HG03575 (cell line): ENCODE measurements around the gene CLECL1.
"Not testable (repeated sequence)": the region's sequence is repeated elsewhere in the genome, so short reads cannot be mapped to it uniquely, and the experiment has no call there.

Source experiments
- ATAC-seq: cut with Tn5 transposase; IDR thresholded peaks from one replicate; pipeline ENCODE4 v1.9.1; 2021; ENCODE audit not compliant: unreplicated experiment, insufficient number of reproducible peaks, low FRiP score; ENCODE audit errors: extremely low read depth

Gene CLECL1

DNA sequence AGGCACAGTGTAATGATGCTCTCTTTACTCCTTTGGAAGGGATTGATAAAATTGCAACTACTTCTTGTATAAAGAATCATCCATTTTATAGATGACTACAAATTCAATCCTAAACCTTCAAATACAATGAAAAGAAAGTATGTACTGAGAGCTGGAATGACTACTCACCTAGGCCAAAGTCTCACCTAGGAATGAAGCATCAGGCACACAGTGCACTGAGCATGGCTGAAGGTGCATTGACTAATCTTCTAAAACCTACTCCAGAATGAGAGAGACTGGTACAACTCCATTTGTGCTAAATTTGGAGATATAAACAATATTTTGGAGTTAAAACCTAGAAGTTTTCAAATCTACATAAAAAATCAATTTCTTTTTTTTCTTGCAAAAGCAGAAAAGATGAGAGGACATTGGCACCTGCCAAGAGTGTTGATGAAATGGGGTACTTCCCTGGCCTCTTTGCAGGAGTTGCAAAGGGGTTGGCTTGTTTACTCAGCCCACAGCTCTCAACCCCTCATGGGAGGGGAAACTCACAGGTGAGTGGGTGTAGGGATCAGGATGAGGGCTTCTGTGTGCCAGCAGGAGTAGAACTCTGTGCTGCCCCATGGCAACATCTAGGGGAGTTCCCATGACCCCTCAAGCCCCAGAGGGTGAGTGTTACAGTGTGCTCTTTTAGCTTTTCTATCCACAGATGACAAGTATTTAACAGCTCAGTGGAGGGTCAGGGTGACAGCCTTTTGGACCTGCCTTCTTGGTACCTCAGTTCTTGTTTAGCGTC lies 31.3 kb downstream of the CLECL1 start:
- no peak for ATAC-seq

DNA sequence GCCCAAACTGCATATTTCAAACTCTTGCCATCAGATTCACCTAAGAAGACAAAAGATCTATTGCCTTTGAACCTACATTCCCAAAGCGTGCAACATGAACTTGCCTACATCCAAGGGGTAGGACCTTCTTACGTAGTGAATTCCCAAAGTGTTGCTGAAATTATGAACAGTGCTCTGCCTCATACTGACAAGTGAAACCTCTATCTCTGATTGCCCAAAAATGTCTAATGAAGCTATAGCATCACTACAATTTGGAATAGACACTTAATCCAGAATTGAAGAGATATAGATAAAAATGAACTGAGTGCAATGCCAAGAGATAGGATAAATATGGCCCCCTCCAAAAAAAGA lies 32.3 kb downstream of the CLECL1 start:
- no peak for ATAC-seq

DNA sequence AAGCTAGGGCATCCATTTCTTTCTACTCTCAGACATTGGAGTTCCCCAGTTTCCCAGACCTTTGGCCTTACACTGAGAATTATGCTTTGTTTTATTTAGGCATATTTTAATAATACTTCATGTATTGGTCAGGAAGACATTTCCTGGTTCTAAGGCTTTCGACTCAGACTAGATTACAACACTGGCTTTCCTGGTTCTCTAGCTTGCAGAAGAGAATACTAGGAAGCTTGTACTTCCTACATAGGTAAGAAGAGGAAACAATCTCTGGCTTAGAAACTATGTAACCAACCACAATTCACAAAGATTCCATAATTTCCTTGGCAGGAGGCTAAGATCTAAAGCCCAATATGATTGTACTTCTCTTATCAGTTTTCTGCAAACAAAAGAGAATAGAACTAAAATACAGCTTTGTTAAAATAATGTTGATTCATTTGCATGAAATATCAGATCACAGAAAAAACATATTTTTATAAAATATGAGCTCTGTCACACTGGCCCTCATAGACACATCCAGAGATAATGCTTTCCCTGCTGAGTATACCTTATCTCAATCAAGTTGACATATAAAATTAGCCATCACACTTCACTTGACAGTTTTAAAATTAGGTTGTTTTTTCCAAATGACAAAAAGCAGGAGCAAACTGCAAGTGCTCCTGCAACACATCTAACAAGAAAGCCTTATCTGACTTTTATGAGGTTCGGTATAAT lies 32.8 kb downstream of the CLECL1 start:
- no peak for ATAC-seq

DNA sequence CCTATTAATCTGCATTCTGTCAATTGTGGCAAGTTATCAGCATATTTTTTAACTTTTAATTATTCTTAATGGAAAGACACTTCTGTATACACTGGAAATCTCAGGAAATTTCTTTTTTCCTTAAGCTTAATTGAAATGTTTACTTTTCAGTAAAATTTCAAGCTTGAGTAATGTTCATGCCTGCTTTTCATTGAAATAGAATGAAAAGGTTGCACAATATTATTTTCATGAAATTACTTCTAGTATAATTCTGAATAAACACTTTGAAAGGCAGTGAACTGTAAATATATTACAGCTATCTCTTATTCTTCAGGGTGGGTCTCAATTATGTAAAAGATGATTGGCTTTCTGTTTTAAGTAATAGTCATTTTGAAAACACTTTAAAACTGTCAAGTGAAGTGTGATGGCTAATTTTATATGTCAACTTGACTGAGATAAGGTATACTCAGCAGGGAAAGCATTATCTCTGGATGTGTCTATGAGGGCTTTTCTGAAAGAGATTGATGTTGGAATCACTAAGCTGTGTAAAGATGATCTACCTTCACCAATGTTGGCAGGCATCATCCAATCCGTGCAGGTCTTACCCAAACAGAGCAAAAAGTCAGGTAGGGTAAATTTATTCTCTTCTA lies 33.5 kb downstream of the CLECL1 start:
- no peak for ATAC-seq

DNA sequence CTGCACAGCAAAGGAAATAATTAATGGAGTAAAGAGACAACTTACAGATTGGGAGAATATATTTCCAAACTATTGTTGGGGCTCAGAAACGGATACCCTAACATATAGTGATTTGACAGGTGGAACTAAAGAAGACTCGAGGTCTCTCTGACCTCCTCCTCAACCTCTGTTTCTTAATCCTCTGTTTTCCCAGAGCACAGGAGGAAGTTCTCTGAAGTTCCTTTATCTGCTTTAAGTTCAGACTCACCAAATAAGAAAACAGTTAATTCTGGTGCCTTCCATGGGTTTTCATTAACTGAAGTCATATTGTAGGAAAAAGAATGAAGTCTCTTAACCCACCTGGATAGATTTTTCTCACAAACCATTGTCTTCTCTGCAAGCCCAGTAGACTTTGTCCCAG lies 34.2 kb downstream of the CLECL1 start:
- no peak for ATAC-seq

DNA sequence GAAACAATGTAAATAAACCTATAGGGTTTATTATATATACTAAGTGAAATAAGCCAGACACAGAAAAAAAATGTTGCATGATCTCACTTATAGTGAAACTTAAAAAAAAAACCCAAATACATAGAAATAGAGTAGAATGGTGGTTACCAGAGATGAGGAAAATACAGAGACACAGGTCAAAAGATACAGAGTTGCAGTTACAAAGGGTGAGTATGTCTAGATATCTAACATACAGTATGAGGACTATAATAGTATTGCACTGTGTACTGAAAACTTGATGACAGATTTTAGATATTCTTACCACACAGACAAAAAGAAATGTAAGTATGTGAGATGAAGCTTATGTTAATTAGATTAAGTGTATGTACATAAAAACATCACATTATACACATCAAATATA lies 35.3 kb downstream of the CLECL1 start:
- ATAC-seq = no peak

DNA sequence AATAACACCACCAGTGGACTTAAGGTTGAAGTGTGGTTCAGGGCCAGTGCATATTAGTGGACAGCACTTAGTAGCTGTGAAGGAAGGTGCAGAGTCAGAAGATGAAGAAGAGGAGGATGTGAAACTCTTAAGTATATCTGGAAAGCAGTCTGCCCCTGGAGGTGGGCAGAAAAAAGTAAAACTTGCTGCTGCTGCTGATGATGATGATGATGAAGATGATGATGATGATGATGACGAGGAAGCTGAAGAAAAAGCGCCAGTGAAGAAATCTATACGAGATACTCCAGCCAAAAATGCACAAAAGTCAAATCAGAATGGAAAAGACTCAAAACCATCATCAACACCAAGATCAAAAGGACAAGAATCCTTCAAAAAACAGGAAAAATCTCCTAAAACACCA lies 37.2 kb downstream of the CLECL1 start:
- ATAC-seq = not testable (repeated sequence)

DNA sequence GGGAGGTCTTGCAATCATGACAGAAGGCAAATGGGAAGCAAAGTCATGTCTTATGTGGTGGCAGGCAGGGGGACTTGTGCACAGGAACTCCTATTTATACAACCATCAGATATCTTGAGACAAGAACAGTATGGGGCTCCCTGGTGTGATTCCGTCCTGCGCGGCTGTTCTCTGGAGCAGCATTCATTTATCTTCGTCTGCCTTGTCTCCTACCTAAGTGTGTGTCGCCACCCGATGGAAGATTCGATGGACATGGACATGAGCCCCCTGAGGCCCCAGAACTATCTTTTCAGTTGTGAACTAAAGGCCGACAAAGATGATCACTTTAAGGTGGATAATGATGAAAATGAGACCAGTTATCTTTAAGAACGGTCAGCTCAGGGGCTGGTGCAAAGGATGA lies 37.7 kb downstream of the CLECL1 start:
- not testable (repeated sequence) for ATAC-seq

DNA sequence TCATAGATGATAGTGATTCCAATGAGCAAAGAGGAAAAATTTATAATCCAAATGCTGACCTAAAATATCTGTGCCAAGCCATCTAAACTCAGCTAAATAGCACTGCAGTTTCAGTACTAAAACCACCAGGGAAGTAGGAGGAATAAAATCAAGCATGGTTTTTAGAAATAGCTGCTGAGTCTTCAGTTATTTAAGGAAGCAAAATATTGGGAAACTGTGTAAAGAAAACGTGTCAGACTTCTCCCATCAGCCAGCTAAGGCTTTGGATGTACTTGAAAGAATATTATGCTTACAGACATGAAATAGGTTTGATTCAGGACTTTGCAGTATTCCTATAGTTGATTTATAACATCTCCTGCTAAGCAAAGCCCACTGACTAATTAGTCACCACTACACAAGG lies 38.7 kb downstream of the CLECL1 start:
- no peak for ATAC-seq

DNA sequence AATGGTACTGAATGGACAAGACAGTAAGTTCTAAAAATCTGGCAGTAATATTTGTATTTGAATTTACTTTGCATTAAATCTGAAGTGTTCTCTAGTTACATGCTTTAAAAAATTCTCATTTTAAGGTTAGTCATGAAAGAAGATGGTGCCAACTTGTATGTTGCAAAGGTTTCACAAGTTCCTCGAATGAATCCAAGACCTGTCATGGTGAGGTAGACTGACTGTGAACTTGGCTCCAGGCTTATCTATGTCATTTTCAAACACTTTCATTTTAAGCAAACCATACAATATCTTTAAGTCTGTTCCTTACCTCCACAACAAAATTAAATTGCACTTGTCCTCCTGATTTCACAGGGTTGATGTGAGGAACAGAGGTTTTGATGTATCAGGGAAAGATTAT lies 40.0 kb downstream of the CLECL1 start:
- ATAC-seq = no peak

DNA sequence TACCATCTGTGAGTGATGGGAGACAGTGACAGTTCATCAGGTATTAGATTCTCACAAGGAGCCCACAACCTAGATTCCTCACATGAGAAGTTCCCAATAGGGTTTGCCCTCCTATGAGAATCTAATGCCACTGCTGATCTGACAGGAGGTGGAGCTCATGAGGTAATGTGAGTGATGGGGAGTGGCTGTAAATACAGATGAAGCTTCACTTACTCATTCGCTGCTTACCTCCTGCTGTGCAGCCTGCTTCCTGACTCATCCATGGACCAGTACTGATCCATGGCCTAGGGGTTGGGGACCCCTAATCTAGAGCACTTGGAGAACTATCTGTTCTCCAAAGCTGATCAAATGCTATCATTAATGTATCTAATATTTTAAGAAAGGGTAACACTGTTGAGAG lies 45.7 kb downstream of the CLECL1 start:
- ATAC-seq = no peak

DNA sequence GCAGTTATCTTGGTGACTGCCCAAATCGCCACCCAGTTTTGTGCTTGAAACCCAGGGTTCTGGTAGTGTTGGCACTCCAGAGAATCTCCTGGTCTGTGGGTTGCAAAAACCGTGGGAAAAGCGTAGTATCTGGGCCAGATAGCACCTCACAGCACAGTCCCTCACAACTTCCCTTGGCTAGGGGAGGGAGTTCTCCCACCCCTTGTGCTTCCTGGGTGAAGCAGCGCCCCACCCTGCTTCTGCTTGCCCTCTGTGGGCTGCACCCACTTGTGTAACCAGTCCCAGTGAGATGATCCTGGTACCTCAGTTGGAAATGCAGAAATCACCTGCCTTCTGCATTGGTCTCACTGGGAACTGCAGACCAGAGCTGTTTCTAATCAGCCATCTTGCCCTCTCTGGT lies 47.0 kb downstream of the CLECL1 start:
- ATAC-seq = no peak

DNA sequence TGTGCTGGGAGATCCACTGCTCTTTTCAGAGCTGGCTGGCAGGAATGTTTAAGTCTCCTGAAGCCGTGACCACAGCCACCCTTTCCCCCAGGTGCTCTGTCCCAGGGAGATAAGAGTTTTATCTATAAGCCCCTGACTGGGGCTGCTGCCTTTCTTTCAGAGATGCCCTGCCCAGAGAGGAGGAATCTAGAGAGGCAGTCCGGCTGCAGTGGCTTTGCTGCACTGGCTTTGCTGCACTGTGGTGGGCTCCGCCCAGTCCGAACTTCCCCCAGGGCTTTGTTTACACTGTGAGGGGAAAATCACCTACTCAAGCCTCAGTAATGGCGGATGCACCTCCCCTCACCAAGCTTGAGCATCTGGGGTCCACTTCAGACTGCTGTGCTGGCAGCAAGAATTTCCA lies 47.5 kb downstream of the CLECL1 start:
- ATAC-seq = not testable (repeated sequence)

DNA sequence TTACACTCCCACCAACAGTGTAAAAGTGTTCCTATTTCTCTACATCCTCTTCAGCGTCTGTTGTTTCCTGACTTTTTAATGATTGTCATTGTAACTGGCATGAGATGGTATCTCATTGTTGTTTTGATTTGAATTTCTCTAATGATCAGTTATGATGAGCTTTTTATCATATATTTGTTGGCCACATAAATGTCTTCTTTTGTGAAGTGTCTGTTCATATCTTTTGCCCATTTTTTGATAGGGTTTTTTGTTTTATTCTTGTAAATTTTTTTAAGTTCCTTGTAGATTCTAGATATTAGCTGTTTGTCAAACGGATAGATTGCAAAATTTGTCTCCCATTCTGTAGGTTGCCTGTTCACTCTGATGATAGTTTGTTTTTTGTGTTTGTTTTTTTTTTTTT lies 49.9 kb downstream of the CLECL1 start:
- ATAC-seq = not testable (repeated sequence)

DNA sequence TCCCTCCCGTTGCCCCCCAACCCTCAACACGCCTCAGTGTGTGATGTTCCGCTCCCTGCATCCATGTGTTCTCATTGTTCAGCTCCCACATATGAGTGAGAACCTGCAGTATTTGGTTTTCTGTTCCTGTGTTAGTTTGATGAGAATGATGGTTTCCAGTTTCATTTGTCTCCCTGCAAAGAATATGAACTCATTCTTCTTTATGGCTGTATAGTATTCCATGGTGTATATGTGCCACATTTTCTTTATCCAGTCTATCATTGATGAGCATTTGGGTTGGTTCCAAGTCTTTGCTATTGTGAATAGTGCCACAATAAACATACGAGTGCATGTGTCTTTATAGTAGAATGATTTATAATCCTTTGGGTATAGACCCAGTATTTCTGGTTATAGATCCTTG lies 50.4 kb downstream of the CLECL1 start:
- not testable (repeated sequence) for ATAC-seq

DNA sequence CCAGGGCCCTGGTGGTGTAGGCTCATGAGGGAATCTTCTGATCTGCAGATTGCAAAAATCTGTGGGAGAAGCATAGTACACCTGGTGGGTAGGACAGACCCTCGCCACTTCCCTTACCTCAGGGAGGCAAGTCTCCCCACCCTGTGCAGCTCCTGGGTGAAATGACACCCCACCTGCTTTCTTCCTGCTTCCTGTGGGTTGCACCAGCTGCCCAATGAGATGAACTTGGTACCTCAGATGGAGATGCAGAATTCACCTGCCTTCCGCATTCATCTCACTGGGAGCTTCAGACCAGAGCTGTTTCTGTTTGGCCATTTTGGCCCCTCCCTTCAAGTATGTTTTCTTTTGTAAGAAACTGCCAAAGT lies 58.7 kb downstream of the CLECL1 start:
- no peak for ATAC-seq

DNA sequence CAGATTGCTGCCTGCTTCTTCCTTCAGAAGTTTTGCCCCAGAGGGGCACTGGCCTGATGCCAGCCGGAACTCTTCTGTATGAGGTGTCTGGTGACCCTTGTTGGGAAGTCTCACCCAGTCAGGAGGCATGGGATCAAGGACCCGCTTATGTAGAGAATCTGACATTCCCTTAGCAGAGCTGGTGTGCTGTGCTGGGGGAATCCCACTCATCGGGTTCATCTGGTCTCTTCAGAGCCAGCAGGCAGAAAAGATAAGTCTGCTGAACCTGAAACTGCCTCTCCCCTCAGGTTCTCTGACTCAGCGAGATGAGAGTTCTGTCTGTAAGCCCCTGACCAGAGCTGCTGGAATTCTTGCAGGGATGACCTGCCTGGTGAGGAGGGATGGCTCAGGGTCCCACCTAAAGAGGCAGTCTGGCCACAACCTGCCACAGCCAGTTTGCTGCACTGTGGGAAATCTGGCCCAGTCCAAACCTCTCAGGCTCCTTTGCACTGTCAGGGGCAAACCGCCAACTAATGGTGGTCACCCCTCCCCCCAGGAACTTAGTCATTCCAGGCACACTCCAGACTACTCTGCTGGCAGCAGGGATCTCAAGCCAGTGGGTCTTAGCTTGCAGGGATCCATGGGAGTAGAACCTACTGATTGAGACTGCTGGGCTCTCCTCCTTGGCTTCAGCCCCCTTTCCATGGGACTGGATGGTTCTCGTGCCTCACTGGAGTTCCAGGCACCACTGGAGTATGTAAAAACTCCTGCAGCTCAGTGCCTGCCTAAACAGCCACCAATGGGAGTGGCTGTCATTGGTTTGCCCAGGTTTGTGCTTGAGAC lies 59.3 kb downstream of the CLECL1 start:
- ATAC-seq = no peak
